NCI-H1436 (cell line): ENCODE data around the gene LIX1.
"Not testable (repeated sequence)": the region's sequence is repeated elsewhere in the genome, so short reads cannot be mapped to it uniquely, and the experiment has no call there.

Experiments used
- DNase-seq: peaks from one replicate; lab custom pipeline; 2025; lab: John Stamatoyannopoulos, UW

Gene LIX1

DNA sequence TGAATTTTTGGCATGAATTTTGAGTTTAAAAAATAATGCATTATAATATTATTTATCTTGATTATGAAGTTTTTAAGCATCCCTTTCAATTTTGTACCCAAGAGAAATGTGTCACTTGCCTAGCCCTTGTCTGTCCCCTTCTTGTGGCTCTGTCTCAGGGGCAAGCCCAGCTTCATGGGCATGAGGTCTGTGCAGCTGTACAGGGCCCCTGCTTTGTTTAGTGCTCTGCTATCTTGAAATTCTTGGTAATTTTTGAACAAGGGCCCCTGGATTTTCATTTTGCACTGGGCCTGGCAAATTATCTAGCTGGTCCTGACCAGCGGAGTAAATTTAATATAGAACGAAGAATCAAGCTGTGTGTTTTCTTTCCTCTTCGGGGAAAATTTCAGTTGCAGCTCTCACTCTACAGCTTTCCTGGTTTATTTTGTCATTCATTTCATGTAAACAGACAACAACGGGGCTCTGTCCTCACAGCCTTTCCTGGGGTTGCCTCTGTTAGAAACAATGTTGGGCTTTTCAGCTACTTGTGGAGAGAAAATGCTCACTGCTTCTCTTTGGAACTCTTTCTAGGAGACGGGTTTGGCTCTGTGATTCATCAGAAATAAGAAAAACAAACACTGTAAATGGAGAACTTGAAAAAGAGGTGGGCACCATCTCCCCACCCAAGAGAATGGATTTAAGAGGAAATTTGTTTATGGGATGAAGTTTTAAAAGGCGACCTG is 41.1 kb downstream of the LIX1 start:
- no peak for DNase-seq

DNA sequence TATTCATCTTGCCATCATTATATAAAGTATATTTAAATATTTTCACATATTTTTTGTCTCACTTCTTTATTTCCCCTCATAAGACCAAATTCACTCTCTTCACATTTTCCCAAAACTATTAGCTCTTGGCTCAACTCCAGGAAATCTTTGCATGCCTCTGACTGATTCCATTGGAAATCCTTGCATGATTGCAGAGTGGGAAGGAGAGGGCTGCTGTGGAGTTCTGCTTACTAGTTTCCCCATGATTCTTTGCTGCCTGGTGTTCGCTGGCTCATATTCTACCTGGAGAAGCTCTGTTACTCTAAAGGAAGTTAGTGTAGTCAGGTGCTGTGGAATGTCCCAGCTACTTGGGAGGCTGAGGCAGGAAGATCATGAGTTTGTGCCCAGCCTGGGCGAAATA is 41.9 kb downstream of the LIX1 start:
- no peak for DNase-seq

DNA sequence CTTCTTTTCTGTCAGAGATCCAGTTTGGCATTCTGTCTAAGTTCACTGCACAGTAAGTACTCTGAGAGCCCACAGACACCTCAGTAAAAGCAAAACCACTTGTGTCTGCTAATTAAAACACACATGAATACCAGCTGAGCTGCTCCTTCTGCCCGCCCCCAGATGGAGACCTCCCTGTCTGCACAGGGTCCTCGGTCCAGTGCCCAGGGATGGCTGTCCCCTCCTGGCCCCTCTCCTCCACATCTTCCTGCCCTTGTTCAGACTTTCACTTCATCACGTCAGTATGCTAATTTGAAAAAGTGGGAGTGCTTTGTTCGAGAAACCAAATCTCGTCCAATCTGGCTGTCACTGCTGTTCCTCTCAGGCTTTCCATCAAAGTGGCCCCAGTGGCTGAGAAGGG is 43.5 kb downstream of the LIX1 start:
- no peak for DNase-seq

DNA sequence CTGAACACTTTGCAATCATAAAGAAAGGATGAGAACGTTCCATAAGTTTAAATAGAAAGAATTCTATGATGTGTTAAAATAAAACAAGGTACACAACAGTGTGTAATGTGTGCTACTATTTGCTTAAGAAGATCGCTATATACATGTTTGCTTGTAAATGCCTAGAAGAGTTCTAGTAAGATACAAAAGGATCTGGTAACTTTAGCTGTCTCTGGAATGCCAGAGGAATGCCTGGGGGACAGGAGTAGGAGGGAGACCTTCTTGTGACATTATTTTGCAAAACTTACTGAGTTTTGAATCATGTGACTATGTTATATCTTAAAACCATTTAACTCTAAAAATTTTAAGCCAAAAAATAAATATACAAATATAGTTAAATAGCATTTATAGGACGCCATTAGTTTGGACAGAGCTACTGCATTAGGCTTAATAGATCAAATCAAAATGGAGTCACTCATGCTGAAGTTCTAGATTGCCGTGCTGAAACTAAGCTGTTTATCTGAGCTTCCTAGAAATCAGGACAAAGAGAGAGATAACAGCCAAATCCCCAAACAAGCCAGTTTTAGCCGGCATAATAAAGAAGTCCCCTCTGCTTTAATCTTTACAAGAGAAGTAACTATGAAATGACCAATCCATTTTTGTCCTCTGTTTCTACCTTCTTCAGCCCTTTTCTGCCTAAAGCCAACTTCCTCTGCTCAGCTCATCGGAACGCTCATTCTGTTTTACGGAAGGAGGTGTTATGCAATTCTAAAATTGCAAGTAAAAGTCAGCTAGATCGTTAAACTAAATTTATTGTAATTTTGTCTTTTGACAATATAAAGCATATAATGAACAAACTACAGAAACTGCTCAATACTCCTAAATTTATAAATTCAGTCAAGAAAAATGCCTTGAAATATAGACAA is 44.8 kb downstream of the LIX1 start:
- no peak for DNase-seq

DNA sequence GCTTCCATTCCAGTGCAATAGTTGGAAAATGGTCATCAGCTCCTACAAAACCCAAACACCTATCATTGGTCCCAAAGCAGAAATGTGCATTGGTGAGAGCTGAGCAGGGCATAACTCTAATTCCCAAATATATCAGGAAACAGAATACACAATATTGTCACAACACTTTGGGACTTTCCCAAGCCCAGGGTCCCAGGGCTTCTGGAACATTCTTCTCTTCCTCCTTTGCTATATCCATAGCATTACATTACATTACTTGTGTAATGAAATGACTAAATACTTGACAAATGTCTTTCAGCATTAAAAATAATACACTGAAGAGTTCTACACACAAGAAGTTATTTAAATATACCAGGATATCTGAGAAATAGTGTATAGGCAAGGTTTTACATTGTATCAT is 45.6 kb downstream of the LIX1 start:
- no peak for DNase-seq

DNA sequence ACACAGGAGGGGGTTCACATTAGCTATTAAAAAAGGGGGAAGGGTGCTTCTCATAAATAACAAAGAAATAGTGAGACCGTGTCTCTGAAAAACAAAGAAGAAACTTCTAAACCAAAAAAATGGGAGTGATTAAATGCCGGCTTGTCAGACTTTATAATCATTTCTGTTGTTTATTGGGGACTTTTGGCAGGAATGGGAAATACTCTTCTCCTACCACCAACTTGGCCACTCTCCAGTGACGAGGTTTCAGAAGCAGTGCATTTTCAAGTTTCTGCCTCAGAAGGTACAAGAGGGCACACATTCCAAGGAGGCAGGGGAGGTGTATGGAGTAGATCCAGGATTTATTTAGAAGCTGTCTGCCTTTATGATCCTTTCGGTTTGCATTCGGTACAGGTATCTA is 46.2 kb downstream of the LIX1 start:
- no peak for DNase-seq

DNA sequence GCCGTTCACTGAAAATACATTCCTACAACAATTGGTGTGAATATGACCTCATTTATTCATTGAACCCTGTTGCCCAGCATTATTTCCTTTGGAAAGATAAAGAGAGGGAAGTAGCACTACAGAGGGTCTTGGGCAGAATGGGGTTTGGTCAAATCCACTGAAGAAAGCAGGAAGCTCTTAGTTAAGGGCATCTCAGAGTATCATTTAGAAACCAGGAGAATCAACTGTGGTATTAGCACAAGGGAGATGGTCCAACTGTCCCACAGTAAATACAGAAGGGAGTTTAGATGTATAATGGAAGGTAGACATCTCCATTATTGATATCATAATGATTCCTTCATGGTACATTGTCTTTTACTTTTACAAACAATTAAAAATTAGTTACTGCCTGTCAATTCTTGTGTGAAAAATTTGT is 47.1 kb downstream of the LIX1 start:
- DNase-seq, result no peak

DNA sequence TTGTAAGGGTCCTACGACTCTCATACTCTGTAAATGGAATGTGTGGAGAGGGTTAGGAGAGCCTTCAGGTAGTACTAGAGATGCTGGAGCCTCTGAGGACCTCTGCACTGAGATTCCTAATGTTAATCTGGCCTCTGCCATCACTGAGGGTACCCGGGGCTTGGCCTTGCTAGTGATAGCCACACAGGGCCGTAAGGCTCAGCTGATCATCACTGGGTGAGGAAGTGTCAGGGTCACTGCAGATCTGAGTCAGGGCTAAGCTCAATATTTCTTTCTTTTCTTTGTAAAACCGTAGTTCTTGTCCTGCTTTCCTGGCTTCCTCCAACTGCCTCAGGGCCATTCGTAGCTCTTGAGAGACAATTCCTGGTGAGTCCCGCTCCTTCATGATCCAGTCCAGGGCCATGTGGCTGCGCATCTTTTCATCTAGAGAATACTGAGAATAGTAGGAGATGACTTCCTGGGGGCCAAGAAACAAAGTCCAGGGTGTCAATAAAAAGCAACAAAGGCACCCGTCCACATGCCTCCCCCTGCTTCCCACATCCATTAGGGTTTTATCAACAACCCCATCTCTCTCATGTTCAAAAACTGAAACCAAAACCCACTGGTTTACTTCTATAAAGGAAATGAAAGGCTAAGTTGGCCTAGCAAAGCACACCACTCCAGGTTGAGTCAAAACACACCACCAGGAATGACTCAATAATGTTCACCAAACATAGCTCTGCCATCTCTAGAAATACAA is 47.7 kb downstream of the LIX1 start:
- no peak for DNase-seq

DNA sequence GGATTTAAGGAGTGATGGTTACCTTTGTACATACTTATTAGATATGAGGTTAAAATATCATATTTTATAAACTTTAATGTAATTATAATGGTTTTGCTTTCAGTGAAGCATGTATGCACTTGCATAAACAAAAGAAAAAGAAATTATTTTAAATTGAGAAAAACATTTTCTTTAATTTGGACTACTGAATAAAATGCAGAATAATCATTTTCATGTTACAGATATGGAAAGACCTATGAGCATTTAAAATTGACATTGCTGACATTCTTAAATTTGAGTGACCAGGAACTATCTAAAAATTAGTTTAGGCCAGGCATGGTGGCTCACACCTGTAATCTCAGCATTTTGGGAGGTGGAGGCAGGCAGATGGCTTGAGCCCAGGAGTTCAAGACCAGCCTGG is 49.2 kb downstream of the LIX1 start:
- no peak for DNase-seq

DNA sequence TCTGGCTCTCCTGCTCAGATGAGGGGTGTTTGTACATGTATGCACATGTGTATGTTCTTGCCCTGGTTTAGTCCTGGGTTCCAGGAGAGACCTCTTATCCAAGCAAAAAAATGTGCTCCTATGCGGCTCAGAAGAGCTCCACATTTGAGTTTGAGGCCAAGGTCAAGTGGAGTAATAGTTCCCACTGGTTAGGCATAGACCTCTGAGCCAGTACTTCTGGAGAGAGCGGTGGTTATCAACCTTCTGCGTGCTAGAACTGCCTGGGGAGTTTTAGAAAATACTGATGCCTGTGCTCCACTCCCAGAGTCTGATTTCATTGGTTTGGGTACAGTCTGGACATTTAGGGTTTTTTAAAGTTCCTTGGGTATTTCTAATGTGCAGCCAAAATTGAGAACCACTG is 51.5 kb downstream of the LIX1 start:
- DNase-seq, result no peak

DNA sequence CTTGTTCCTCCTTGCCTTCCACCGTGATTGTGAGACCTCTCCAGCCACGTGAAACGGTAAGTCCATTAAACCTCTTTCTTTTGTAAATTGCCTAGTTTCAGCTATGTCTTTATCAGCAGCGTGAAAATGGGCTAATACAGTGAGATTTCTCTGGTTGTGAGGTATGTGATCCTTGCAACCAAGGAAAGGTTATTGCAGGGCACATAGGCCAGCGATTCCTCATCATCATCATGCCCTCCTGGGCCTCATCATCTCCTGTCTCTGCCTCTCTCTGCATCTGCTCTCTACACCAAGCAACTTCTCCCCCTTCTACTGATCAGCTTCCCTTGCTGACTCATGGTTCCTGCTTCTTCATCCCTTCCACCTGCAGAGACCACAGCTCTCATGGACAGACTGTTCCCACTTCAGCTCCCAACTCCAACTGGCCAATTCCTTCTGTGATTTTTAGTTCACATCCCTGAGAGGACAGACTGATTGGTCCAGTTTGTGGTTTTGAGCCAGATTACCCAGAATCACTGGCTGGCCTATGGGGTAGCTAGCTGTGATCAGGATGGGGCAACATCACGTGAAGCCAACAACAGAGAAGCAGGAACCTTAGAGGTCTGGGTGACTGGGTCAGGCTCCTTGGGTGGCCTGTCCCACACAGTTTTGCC is 53.1 kb downstream of the LIX1 start:
- no peak for DNase-seq

DNA sequence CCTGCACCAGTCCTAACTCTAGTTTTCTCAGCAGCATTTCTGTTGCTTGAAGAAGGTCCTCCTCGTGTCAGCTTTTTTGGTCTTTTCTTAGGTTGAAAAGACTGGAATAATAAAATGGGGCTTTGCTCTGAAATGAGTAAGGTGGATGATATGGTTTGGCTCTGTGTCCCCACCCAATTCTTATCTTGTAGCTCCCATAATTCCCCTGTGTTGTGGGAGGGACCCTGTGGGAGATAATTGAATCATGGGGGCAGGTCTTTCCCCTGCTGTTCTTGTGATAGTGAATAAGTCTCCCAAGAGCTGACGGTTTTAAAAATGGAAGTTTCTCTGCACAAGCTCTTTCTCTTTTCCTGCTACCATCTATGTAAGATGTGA is 53.6 kb downstream of the LIX1 start:
- DNase-seq, result no peak

DNA sequence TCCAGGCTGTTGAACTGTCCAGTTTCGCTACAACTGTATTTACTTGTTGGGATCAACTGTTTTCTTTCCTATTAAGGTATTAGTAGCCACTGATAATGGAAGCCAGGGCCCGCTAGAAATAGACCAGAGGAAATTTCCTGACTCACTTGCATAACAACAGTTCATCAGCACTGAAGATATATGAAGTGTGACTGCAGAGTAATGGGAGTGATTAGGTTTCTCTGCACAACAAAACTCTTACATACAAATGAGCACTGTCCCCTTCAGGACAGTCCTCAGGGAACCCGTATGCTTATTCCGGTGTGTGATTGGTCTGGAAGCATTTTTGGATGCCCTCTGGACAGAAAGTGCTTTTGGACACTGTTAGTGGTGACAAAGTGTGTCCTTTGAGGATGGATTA is 55.3 kb downstream of the LIX1 start:
- no peak for DNase-seq

DNA sequence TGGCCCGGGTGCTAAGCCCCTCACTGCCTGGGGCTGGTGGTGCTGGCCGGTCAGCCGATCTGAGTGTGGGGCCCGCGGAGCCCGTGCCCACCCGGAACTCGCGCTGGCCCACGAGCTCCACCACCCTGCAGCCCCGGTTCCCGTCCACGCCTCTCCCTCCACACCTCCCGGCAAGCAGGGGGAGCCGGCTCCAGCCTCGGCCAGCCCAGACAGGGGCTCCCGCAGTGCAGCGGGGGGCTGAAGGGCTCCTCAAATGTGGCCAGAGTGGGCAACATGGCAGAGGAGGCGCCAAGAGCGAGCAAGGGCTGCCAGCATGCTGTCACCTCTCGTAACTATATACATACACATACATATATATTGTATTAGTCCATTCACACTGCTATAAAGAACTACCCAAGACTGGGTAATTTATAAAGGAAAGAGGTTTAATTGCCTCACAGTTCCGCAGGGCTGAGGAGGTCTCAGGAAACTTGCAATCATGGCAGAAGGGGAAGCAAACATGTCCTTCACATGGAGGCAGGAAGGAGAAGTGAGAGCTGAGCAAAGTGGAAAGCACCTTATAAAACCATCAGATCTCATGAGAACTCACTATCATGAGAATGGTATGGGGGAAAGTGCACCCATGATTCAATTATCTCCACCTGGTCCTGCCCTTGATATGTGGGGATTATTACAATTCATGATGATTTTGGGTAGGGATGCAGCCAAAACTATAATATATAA is 56.8 kb downstream of the LIX1 start:
- DNase-seq, result no peak

DNA sequence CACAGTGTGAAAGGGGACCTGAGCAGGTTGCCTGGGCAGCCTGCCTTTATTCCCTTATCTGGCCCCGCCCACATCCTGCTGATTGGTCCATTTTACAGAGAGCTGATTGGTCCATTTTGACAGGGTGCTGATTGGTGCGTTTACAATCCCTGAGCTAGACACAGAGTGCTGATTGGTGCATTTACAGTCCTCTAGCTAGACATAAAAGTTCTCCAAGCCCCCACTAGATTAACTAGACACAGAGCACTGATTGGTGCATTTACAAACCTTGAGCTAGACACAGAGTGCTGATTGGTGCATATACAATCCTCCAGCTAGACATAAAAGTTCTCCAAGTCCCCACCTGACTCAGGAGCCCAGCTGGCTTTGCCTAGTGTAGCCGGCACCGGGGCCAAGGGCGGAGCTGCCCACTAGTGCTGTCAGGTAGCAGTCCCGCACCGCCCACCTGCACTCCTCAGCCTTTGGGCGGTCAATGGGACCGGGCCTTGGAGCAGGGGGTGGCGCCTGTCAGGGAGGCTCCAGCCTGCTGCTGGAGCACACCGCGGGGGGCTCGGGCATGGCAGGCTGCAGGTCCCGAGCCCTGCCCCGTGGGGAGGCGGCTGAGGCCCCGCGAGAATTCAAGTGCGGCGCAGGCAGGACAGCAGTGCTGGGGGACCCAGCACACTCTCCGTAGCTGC is 57.5 kb downstream of the LIX1 start:
- DNase-seq, result not testable (repeated sequence)

DNA sequence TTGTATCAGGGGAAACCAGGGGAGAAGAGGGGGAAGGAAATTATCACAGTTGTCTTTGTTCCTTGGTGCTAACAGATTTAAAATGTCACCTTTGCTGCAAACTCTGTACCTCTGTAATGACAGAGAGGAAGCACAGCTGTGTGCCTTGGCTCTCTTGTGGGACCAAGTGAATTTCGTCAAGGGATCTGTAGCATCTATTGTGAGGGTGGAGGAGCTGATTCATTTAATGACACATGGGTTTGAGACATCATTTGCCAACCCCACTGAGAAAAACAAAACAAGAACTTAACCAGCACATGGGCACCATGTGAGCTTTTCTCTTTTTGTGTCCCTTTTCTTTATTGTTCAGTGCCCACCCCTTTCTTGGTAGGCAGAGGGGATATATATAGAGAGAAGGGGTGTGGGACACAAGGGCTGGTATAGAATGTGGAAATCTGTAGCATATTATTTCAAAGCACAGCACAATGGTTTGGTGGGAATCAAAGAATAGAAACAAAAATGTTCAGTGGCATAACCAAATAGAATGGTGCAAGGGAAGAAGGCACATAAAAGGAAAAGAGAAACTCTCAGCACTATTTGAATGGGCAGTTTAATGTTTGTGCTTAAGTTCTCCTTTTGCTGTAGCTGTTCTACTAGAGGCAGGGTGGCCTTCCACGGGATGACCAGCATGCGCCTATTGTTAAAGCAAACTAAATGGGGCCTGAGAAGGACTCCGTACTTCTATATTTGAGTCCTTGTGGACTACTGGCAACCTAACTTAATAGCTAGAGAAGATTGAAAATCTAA is 63.3 kb downstream of the LIX1 start:
- no peak for DNase-seq

DNA sequence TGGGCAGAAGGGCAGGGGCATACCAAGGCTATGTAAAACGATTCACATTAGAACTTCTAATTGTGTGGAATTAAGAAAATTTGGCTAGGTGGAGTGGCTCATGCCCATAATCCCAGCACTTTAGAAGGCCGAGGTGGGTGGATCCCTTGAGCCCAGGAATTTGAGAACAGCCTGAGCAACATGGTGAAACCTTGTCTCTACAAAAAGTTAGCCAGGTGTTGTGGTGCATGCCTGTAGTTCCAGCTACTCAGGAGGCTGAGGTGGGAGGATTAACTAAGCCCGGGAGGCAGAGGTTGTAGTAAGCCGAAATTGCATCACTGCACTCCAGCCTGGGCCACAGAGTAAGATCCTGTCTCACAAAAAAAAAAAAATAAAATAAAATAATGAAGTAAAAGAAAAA is 65.2 kb downstream of the LIX1 start:
- no peak for DNase-seq

DNA sequence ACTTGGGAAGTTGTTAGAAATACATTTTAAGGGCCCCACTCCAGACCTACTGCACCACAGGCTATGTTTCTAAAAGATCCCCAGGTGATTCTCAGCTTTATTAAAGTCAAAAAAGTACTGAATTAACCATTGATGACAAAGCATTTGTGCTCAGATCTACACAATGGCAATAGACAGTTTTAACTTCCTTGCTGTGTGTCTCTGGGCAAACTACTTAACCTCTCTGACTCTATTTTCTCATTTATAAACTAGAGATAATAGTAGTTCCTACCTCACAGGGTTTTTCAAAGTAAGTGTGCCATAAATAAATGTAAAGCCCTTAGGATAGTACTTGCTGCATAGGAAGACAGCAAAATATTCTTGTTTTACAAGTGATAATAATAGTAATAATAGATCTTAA is 66.3 kb downstream of the LIX1 start:
- no peak for DNase-seq

DNA sequence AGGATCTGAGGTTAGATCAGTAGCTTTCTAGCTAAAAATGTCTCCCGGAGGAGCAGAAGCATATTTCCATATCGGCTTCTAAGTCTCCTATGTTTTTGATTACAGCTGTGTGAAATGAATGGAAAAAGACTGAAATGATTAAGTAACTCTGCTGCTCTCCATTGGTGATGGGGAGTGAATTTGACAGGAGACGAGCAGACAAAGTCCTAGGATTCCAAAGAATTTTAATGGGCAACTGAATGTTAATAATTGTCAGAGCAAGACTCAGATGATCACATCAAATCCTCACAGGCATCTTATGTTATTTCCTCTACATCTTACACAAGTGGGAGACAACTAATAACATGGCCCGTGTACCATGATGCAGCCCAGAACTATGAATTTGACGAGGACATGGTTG is 66.8 kb downstream of the LIX1 start:
- DNase-seq, result no peak

DNA sequence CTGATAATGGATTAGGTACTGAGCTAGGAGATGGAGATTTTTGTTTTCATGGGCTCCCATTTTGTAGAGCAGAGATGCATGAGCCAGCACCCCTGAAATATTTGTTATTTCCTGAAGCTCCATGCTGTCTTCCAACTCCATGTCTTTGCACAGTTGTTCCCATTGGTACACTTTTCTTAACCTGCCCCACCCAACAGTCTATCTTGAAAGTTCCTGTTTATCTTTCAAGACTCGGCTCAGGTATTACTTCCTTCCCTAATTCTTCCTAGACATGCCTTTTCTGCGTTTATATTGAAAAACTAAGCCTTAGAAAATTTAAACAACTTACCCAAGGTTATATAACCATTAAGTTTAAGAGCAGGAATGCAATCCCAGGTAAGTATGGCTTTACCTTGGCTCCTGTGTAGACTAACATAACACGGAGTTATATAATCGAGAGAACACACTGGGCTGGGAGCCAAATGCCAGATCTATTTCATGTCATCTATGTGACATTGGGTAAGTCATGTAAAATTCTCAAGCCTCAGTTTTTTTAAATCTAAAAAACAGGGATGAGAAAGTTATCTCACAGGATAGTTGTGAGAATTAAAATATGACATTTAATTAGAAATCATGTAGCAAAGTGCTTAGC is 67.4 kb downstream of the LIX1 start:
- DNase-seq, result no peak
